Cardiac fibroblast (primary cell): Measurements from ENCODE around the gene TUB.

Experiments
- DNase-seq, 2 donors: peaks; one replicate each; pipeline versions ENCODE4 v3.0.0 to v3.0.0-alpha.2; 2010; ENCODE audit warnings: low read depth in 2 of 2
- H3K4me3 ChIP-seq, 2 donors: replicated peaks in 1 of 2; 1 replicate in 1 of 2; 2 replicates in 1 of 2; pipeline ENCODE4 v1.5.1; 2011; ENCODE audit warnings: low read depth in 2 of 2, low read length in 2 of 2, mild to moderate bottlenecking in 2 of 2, moderate library complexity in 1 of 2
- CTCF ChIP-seq: IDR thresholded peaks from one replicate; pipeline ENCODE4 v1.5.1; 2011; ENCODE audit warnings: low read depth, mild to moderate bottlenecking, low read length, inconsistent platforms

The TUB gene

GRCh38 chr11:8062781-8063257, 18.2 kb upstream of the TUB start:
- DNase-seq: no peak
- no peak overlapping the region for H3K4me3 ChIP-seq
- TF ChIP-seq CTCF: no peak

GRCh38 chr11:8063324-8063723, 17.7 kb upstream of the TUB start:
- peak; percentile 70 to 73 for DNase-seq
- no peak overlapping the region for H3K4me3 ChIP-seq
- no peak for TF ChIP-seq CTCF

GRCh38 chr11:8065031-8065430, 16.0 kb upstream of the TUB start:
- H3K4me3 ChIP-seq: no peak overlapping the region
- no peak for DNase-seq
- no peak for TF ChIP-seq CTCF

GRCh38 chr11:8066036-8066910, 14.7 kb upstream of the TUB start:
- DNase-seq: no peak
- no peak overlapping the region for H3K4me3 ChIP-seq
- no peak for TF ChIP-seq CTCF

- DNase-seq: peak in 1 of 2 donors; percentile 31
- TF ChIP-seq CTCF: no peak
- no peak overlapping the region for H3K4me3 ChIP-seq
These were observed 14.0 kb upstream of the TUB start for GRCh38 chr11:8066911-8067455.

GRCh38 chr11:8067567-8067928, 13.5 kb upstream of the TUB start:
- no peak for DNase-seq
- H3K4me3 ChIP-seq: no peak overlapping the region
- no peak for TF ChIP-seq CTCF
